ENCODE results near the gene KCTD11.

GRCh38 chr17:7308625-7309433, 43.1 kb upstream of the KCTD11 start:
- no peak for TF ChIP-seq KAT8 (CRISPR knock-in tag; IDR thresholded peaks at IDR 0.05)
- TF ChIP-seq RAD21 (CRISPR knock-in tag; IDR thresholded peaks at IDR 0.05), result no peak
- TF ChIP-seq ZNF124 (CRISPR knock-in tag; IDR thresholded peaks at IDR 0.05), result no peak
- no peak for TF ChIP-seq CTCF (CRISPR knock-in tag; IDR thresholded peaks at IDR 0.05)
- no peak for TF ChIP-seq ZSCAN9 (CRISPR knock-in tag; IDR thresholded peaks at IDR 0.05; ENCODE audit: borderline replicate concordance)
- TF ChIP-seq ZC3H13 (CRISPR knock-in tag; IDR thresholded peaks at IDR 0.05), result no peak
- TF ChIP-seq ZBTB33 (CRISPR knock-in tag; IDR thresholded peaks at IDR 0.05), result no peak
- no peak for TF ChIP-seq YY1 (IDR thresholded peaks at IDR 0.05; ENCODE audit: insufficient read depth, insufficient replicate concordance, low read depth, low read length)
